ENCODE data around the gene NTM.

NTM gene

GRCh38 chr11:131592152-131592551 is 221.7 kb downstream of the NTM start:
- no peak overlapping the region for H3K4me3 Mint-ChIP-seq
- no peaks in the 10 kb centered on the region for H3K36me3 Mint-ChIP-seq
- DNase-seq (ENCODE audit: low spot score in 2 of 2), result no peak
- no peaks in the 10 kb centered on the region for H3K4me1 Mint-ChIP-seq
- H3K9me3 Mint-ChIP-seq, result peaks cover 4% of the 10 kb centered on the region
- no peak for ATAC-seq
- H3K27ac Mint-ChIP-seq, result no peak overlapping the region

GRCh38 chr11:131592734-131593133 is 222.3 kb downstream of the NTM start:
- DNase-seq (ENCODE audit: low spot score in 2 of 2) (no peak), ATAC-seq (no peak)
- Mint-ChIP-seq H3K36me3 (no peaks in the 10 kb centered on the region), H3K4me1 (no peaks in the 10 kb centered on the region), H3K4me3 (no peak overlapping the region), H3K27ac (no peak overlapping the region), H3K9me3 (peaks cover 7% of the 10 kb centered on the region)

DNA sequence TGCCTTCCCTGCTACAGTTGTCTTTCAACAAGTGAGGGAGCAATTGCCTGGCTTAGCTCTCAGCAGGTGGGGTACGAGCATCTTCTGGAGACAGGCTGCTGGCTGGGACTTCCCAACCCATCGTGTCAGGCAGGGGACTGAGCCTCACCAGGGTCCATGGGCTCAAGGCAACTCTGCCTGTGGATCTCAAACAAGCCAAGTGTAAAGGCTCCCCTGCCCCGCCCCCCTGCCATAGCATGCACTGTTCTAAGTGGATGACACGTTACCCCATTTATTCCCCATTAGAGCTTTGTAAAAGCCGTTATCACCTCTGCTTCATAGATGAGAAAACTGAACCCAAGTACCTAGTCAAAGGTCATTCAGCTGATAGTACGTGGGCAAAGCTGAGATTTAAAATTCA is 222.9 kb downstream of the NTM start:
- peaks cover 7% of the 10 kb centered on the region for H3K9me3 Mint-ChIP-seq
- H3K4me3 Mint-ChIP-seq, result no peak overlapping the region
- H3K27ac Mint-ChIP-seq, result no peak overlapping the region
- no peaks in the 10 kb centered on the region for H3K36me3 Mint-ChIP-seq
- no peaks in the 10 kb centered on the region for H3K4me1 Mint-ChIP-seq
- DNase-seq (ENCODE audit: low spot score in 2 of 2), result no peak
- no peak for ATAC-seq

- Mint-ChIP-seq H3K27ac (no peak overlapping the region), H3K36me3 (no peaks in the 10 kb centered on the region)
Measured at GRCh38 chr11:131595797-131596196, 225.4 kb downstream of the NTM start.

GRCh38 chr11:131597890-131598289 is 227.5 kb downstream of the NTM start:
- H3K27ac Mint-ChIP-seq, result no peak overlapping the region

More at GRCh38 chr11:131595797-131596196, 225.4 kb downstream of the NTM start:
- DNase-seq (ENCODE audit: low spot score in 2 of 2) (no peak), ATAC-seq (no peak)
- Mint-ChIP-seq H3K9me3 (peaks cover 5% of the 10 kb centered on the region), H3K4me3 (no peak overlapping the region), H3K4me1 (no peaks in the 10 kb centered on the region)

GRCh38 chr11:131598305-131598704 is 227.9 kb downstream of the NTM start:
- no peak overlapping the region for H3K4me3 Mint-ChIP-seq
- H3K27ac Mint-ChIP-seq, result no peak overlapping the region
- DNase-seq (ENCODE audit: low spot score in 2 of 2) (no peak), ATAC-seq (no peak)
- peaks cover 10% of the 10 kb centered on the region for H3K9me3 Mint-ChIP-seq
- H3K4me1 Mint-ChIP-seq, result no peaks in the 10 kb centered on the region
- H3K36me3 Mint-ChIP-seq, result no peaks in the 10 kb centered on the region

More at GRCh38 chr11:131597890-131598289, 227.5 kb downstream of the NTM start:
- ATAC-seq (no peak), DNase-seq (ENCODE audit: low spot score in 2 of 2) (no peak)
- H3K4me1 Mint-ChIP-seq, result no peaks in the 10 kb centered on the region
- H3K36me3 Mint-ChIP-seq, result no peaks in the 10 kb centered on the region
- no peak overlapping the region for H3K4me3 Mint-ChIP-seq
- H3K9me3 Mint-ChIP-seq, result peaks cover 7% of the 10 kb centered on the region

DNA sequence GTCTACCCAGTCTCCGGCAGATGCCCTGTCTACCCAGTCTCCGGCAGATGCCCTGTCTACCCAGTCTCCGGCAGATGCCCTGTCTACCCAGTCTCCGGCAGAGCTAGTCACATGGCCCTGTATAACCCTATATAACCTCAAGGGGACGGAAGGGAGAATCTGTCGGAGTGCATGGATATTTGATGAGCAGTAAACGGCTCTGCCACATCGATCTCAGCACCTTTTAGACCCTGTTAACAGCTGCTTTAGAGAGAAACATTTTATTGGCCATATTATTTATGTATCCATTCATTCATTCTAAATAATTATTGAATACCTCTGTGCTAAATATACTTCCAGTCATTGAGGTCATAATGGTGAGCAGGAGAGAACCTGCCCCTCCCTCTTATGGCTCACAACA is 228.9 kb downstream of the NTM start:
- no peaks in the 10 kb centered on the region for H3K36me3 Mint-ChIP-seq
- no peak for DNase-seq (ENCODE audit: low spot score in 2 of 2)
- ATAC-seq, result no peak
- peaks cover 10% of the 10 kb centered on the region for H3K9me3 Mint-ChIP-seq
- no peak overlapping the region for H3K4me3 Mint-ChIP-seq
- no peak overlapping the region for H3K27ac Mint-ChIP-seq
- no peaks in the 10 kb centered on the region for H3K4me1 Mint-ChIP-seq

GRCh38 chr11:131600628-131601027 is 230.2 kb downstream of the NTM start:
- H3K4me1 Mint-ChIP-seq, result no peaks in the 10 kb centered on the region
- H3K27ac Mint-ChIP-seq, result no peak overlapping the region
- H3K9me3 Mint-ChIP-seq, result peaks cover 10% of the 10 kb centered on the region
- ATAC-seq (no peak), DNase-seq (ENCODE audit: low spot score in 2 of 2) (no peak)
- H3K4me3 Mint-ChIP-seq, result no peak overlapping the region
- no peaks in the 10 kb centered on the region for H3K36me3 Mint-ChIP-seq

DNA sequence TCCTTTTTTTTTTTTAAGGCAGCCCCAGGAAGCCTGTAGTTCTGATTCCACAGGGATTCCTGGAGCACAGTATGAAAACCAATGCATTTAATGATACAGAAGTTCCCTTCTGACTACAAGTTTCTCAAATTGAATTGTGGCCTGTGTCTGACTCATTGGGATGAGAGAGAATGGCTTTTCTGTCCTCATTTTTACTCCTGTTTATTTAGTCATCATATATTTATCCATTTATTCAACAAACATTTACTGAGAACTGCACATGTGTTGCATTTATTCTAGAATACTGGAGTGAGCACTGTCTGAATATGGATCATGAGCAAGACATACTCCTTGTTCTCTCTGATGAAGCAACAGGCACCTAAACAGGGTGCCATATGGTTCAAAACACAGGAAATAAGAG is 231.2 kb downstream of the NTM start:
- H3K4me1 Mint-ChIP-seq, result no peaks in the 10 kb centered on the region
- no peak for DNase-seq (ENCODE audit: low spot score in 2 of 2)
- H3K27ac Mint-ChIP-seq, result no peak overlapping the region
- H3K4me3 Mint-ChIP-seq, result no peak overlapping the region
- no peaks in the 10 kb centered on the region for H3K36me3 Mint-ChIP-seq
- no peak for ATAC-seq
- peaks cover 10% of the 10 kb centered on the region for H3K9me3 Mint-ChIP-seq

DNA sequence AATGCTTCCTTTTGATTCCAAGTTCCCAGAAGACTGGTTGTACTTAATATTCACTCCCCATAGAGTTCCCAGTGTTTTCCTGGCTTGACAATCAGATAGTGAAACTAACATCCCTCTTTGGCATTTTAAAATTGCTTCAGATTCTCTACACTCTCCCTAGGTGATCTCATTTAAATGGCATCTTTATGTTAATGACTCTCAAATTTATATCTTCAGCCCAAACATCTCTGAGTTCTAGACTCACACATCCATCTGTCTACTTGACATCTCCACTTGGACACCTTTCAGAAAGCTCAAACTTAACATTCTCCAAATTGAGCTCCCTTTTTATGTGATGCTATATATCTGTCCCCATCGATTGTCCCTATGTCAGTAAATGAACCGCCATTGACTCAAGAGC is 232.0 kb downstream of the NTM start:
- no peak for DNase-seq (ENCODE audit: low spot score in 2 of 2)
- ATAC-seq, result no peak
- Mint-ChIP-seq H3K36me3 (no peaks in the 10 kb centered on the region), H3K4me1 (no peaks in the 10 kb centered on the region), H3K27ac (no peak overlapping the region), H3K9me3 (peaks cover 5% of the 10 kb centered on the region), H3K4me3 (no peak overlapping the region)

DNA sequence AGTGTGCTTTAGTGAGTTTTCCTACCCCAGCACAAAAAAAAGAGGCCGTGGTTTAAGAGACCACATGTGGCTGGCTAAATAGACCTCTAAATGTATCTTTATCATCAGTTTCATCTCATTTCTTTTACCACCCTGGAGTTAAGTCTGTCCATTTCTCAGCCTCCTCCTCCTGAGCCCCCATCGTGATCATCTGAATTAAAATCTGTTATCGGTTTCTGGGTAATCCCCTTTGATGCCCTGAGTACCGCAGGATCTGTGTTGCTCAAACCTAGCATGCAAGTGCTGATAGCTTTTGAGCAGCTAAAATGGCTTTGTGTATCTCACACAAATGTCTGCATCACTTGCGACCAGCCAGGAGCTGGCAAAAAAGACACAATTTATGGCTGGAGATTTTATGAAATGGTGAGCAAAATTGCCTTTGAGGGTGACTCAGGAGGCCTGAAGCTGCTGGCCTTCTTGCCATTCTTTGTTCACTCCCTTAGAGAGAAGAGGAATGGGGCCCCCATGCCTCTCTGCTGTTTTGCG is 236.5 kb downstream of the NTM start:
- DNase-seq (ENCODE audit: low spot score in 2 of 2) (no peak), ATAC-seq (no peak)
- Mint-ChIP-seq H3K4me1 (no peaks in the 10 kb centered on the region), H3K4me3 (no peak overlapping the region), H3K36me3 (no peaks in the 10 kb centered on the region), H3K9me3 (peaks cover 17% of the 10 kb centered on the region), H3K27ac (no peak overlapping the region)

DNA sequence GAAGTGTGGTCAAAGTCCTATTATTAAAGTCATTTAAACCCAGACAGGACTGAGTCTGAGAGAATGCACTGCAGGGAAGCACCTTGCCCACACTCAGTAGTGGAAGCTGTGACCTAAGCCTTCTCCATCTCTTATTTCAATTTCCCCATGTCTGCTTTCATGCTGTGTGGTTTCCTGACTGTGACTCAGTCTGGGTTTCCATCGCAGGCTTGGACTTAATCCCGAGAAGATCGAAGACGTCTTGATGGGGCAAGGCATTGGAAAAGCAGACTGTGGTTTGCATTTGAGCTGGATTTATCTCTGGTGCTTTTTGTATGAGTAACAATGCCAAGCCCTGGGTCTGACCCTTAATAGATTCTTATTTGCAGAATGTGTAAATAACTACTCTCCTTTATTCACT is 238.9 kb downstream of the NTM start:
- Mint-ChIP-seq H3K27ac (no peak overlapping the region), H3K4me1 (no peaks in the 10 kb centered on the region), H3K4me3 (no peak overlapping the region), H3K36me3 (no peaks in the 10 kb centered on the region), H3K9me3 (peaks cover 12% of the 10 kb centered on the region)
- ATAC-seq, result no peak
- no peak for DNase-seq (ENCODE audit: low spot score in 2 of 2)

GRCh38 chr11:131609921-131610320 is 239.5 kb downstream of the NTM start:
- DNase-seq (ENCODE audit: low spot score in 2 of 2) (no peak), ATAC-seq (no peak)
- no peaks in the 10 kb centered on the region for H3K4me1 Mint-ChIP-seq
- H3K4me3 Mint-ChIP-seq, result no peak overlapping the region
- no peak overlapping the region for H3K27ac Mint-ChIP-seq
- H3K9me3 Mint-ChIP-seq, result peaks cover 12% of the 10 kb centered on the region
- no peaks in the 10 kb centered on the region for H3K36me3 Mint-ChIP-seq

- Mint-ChIP-seq H3K4me1 (no peaks in the 10 kb centered on the region), H3K27ac (no peak overlapping the region), H3K4me3 (no peak overlapping the region), H3K9me3 (peaks cover 12% of the 10 kb centered on the region), H3K36me3 (no peaks in the 10 kb centered on the region)
- DNase-seq (ENCODE audit: low spot score in 2 of 2) (no peak), ATAC-seq (no peak)
Measured at GRCh38 chr11:131611322-131611721, 240.9 kb downstream of the NTM start.

DNA sequence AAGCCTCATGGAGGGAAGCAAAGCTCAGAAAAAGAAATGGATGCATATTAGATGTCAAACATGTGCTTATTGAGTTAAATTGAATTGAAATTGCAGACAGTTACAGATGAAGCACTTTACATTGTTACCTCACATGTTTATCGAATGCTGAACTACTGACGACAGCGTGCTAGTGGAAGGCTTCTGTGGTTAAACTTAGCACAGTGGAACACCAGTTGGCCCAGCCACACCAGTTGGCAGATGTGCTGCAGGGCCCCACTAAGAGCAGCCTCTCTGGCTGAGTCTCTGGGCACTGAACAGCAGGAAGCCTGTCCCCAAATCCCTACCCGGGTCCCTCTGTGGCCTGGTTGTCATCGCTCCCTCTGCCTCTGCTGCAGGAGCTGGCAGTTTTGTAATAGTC is 242.1 kb downstream of the NTM start:
- no peak for DNase-seq (ENCODE audit: low spot score in 2 of 2)
- H3K27ac Mint-ChIP-seq, result no peak overlapping the region
- H3K4me1 Mint-ChIP-seq, result no peaks in the 10 kb centered on the region
- H3K9me3 Mint-ChIP-seq, result peaks cover 12% of the 10 kb centered on the region
- ATAC-seq, result no peak
- no peak overlapping the region for H3K4me3 Mint-ChIP-seq
- H3K36me3 Mint-ChIP-seq, result no peaks in the 10 kb centered on the region

DNA sequence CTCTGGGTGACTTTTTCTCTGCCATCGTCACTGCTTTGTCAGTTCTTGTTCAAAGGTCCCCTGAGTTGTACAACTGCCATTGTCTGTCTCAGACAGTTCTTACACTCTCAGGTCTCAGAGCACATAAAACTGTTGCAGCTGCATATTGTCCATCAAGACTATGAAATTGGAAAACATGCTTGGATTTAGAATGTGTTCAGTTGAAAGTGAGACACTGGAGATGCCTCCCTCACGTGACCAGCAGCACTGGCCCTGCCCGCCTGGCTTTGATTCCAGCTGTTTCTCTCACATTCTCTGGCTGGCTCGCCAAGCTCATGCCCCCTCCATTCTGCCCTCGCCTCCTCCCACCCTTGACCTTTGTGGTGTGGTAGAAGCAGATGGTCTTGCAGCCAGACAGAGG is 244.2 kb downstream of the NTM start:
- Mint-ChIP-seq H3K36me3 (no peaks in the 10 kb centered on the region), H3K27ac (no peak overlapping the region), H3K4me1 (no peaks in the 10 kb centered on the region), H3K9me3 (peaks cover 7% of the 10 kb centered on the region), H3K4me3 (no peak overlapping the region)
- no peak for DNase-seq (ENCODE audit: low spot score in 2 of 2)
- ATAC-seq, result no peak

DNA sequence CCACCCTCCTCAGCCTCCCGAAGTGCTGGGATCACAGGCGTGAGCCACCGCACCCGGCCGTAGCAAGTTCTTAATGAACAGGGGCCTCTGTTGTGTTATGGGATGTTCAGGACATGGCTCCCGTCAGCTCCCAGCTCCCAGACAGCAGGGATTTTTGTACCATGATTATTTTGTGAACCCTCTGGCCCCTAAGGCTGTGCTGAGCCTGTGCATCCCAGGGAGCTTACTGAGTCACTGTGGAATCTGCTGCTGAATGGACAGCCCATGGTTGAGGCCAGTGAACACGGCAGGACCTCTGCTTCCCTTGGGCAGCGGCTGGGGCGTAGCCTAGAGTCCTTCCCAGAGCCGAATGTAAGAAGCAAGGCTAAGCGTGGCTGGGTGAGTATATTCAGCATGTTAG is 245.2 kb downstream of the NTM start:
- H3K4me1 Mint-ChIP-seq, result no peaks in the 10 kb centered on the region
- DNase-seq (ENCODE audit: low spot score in 2 of 2) (no peak), ATAC-seq (no peak)
- no peaks in the 10 kb centered on the region for H3K36me3 Mint-ChIP-seq
- no peak overlapping the region for H3K27ac Mint-ChIP-seq
- peaks cover 4% of the 10 kb centered on the region for H3K9me3 Mint-ChIP-seq
- no peak overlapping the region for H3K4me3 Mint-ChIP-seq

Measured in stimulated activated effector memory CD8-positive, alpha-beta T cell treated with anti-CD3 and anti-CD28 coated beads, Interleukin-12 subunit alpha, Interleukin-12 subunit beta, amount 100 ng/mL, for 72 hours (primary cell).